BJ (cell line): Measurements from ENCODE around the gene PLK5. TPM values are rescaled to one million over a fixed set of nuclear protein-coding genes. Genes with fewer than 3 reads are reported as not detected.

Source experiments
- CTCF ChIA-PET: fragments of 350-600 bp; formaldehyde crosslinking; extraction: SDS; loops from one replicate; lab custom pipeline; 2021; ENCODE audit warnings: antibody characterized with exemption, inconsistent platforms; lab: Yijun Ruan, JAX
- POLR2A ChIA-PET: fragments of 300-600 bp; sonication (Branson Sonifier 250); formaldehyde crosslinking; extraction: SDS; loops from one replicate; lab custom pipeline; 2021; ENCODE audit warnings: antibody characterized with exemption; lab: Charles Lee
- DNase-seq: peaks from one replicate; pipeline ENCODE4 v3.0.0-alpha.2; 2011; ENCODE audit warnings: low read depth
- H3K27me3 ChIP-seq: 2 replicates; pipeline ENCODE4 v1.6.0; 2011; ENCODE audit warnings: low read length; ENCODE audit not compliant: control insufficient read depth, insufficient read depth
- H3K36me3 ChIP-seq: 2 replicates; pipeline ENCODE4 v1.5.1; 2011; ENCODE audit warnings: low read length; ENCODE audit not compliant: control insufficient read depth, insufficient read depth
- H3K4me3 ChIP-seq: 2 replicates; pipeline ENCODE4 v1.5.1; 2011; ENCODE audit warnings: low read depth, mild to moderate bottlenecking, control low read depth, low read length
- CTCF ChIP-seq: IDR thresholded peaks from 2 replicates; pipeline ENCODE4 v1.5.1; 2011; ENCODE audit warnings: low read depth, mild to moderate bottlenecking, control low read depth, inconsistent platforms, low read length, moderate library complexity; ENCODE audit not compliant: insufficient read depth
- polyA plus RNA-seq: library from polyadenylated mRNA; depleted of rRNA; stranded (reverse); fragments of >200 nt; gene quantifications from 2 replicates; pipeline ENCODE4 v1.2.3, GENCODE V29; 2011; rRNA removed
- small RNA-seq: library from RNA; depleted of rRNA; stranded (forward); fragments of <200 nt; gene quantifications from one replicate; pipeline ENCODE3, GENCODE V24; 2012; ENCODE audit warnings: low replicate concordance, low read depth; ENCODE audit not compliant: insufficient read length

The PLK5 gene
- polyA plus RNA-seq, 1 experiment = not detected

- H3K4me3 ChIP-seq = no peak overlapping the region
- ChIA-PET POLR2A (no interaction called here), CTCF (no interaction called here)
- no peak for DNase-seq
- no peak for TF ChIP-seq CTCF
- no peaks in the 10 kb centered on the region for H3K27me3 ChIP-seq
- peaks cover 35% of the 10 kb centered on the region for H3K36me3 ChIP-seq
Measured at GRCh38 chr19:1580382-1580781, 56.5 kb downstream of the PLK5 start.

- H3K27me3 ChIP-seq = no peaks in the 10 kb centered on the region
Measured at GRCh38 chr19:1580957-1581356, 57.1 kb downstream of the PLK5 start.

GRCh38 chr19:1582201-1582600 lies 58.3 kb downstream of the PLK5 start:
- DNase-seq = no peak
- Histone ChIP-seq H3K4me3 (no peak overlapping the region), H3K36me3 (peaks cover 33% of the 10 kb centered on the region), H3K27me3 (no peaks in the 10 kb centered on the region)
- ChIA-PET POLR2A (no interaction called here), CTCF (no interaction called here)
- TF ChIP-seq CTCF = no peak

More at GRCh38 chr19:1580957-1581356, 57.1 kb downstream of the PLK5 start:
- no peak for DNase-seq
- Histone ChIP-seq H3K4me3 (no peak overlapping the region), H3K36me3 (peaks cover 35% of the 10 kb centered on the region)
- POLR2A ChIA-PET = no interaction called here
- CTCF ChIA-PET = no interaction called here
- TF ChIP-seq CTCF = no peak

GRCh38 chr19:1584500-1585242 lies 60.8 kb downstream of the PLK5 start:
- peaks cover 25% of the 10 kb centered on the region for H3K36me3 ChIP-seq
- POLR2A ChIA-PET = no interaction called here
- H3K27me3 ChIP-seq = no peaks in the 10 kb centered on the region
- CTCF ChIA-PET = interaction anchor here (1.2 to 1.7 kb wide), 2 partner anchors 10 to 38 kb away, joined by 5 to 7 read pairs; no protein-coding TSS in a partner anchor
- H3K4me3 ChIP-seq = no peak overlapping the region
- DNase-seq = no peak
- TF ChIP-seq CTCF = no peak

- DNase-seq = no peak
- H3K4me3 ChIP-seq = no peak overlapping the region
- no peaks in the 10 kb centered on the region for H3K27me3 ChIP-seq
- H3K36me3 ChIP-seq = peaks cover 23% of the 10 kb centered on the region
- TF ChIP-seq CTCF = no peak
- CTCF ChIA-PET = no interaction called here
- POLR2A ChIA-PET = no interaction called here
Measured at GRCh38 chr19:1585243-1585580, 61.3 kb downstream of the PLK5 start.

Small RNAs within 50 kb of the gene (small RNA-seq; reads per million reads assigned to genes)
- gene AC005943.2 = not detected
- not detected for gene RN7SL477P

Other genes with a start within 250 kb of the PLK5 start
- gene FAM174C, start 248.5 kb upstream of the PLK5 start, polyA plus RNA-seq = 24.6 and 37.5 TPM in 2 replicates
- not detected in 2 replicates for gene EFNA2, start 238.2 kb upstream of the PLK5 start, polyA plus RNA-seq
- 35.5 and 59.6 TPM in 2 replicates for gene NDUFS7, start 140.2 kb upstream of the PLK5 start, polyA plus RNA-seq
- 26.9 and 43.7 TPM in 2 replicates for gene GAMT, start 122.5 kb upstream of the PLK5 start, polyA plus RNA-seq
- 38.3 and 48.9 TPM in 2 replicates for gene DAZAP1, start 116.5 kb upstream of the PLK5 start, polyA plus RNA-seq
- gene RPS15, start 85.7 kb upstream of the PLK5 start, polyA plus RNA-seq = 854 and 1,597 TPM in 2 replicates
- 0.07 and 0.11 TPM in 2 replicates for gene APC2, start 74.0 kb upstream of the PLK5 start, polyA plus RNA-seq
- gene C19orf25, start 44.9 kb upstream of the PLK5 start, polyA plus RNA-seq = 23.9 and 32.6 TPM in 2 replicates
- gene PCSK4, start 33.7 kb upstream of the PLK5 start, polyA plus RNA-seq = 0.59 and 1.3 TPM in 2 replicates
- 1.7 and 3.1 TPM in 2 replicates for gene REEP6, start 32.9 kb upstream of the PLK5 start, polyA plus RNA-seq
- gene ADAMTSL5, start 11.1 kb upstream of the PLK5 start, polyA plus RNA-seq = 15.0 and 21.5 TPM in 2 replicates
- gene MEX3D, start 44.2 kb downstream of the PLK5 start, polyA plus RNA-seq = 5.4 and 6.9 TPM in 2 replicates
- 38.9 and 53.4 TPM in 2 replicates for gene MBD3, start 68.8 kb downstream of the PLK5 start, polyA plus RNA-seq
- gene UQCR11, start 81.4 kb downstream of the PLK5 start, polyA plus RNA-seq = 177 and 213 TPM in 2 replicates
- 32.6 and 49.8 TPM in 2 replicates for gene TCF3, start 128.5 kb downstream of the PLK5 start, polyA plus RNA-seq
- gene ONECUT3, start 229.4 kb downstream of the PLK5 start, polyA plus RNA-seq = not detected in 2 replicates